ENCODE data around the gene C1orf185.
"Not testable (repeated sequence)": the region's sequence is repeated elsewhere in the genome, so short reads cannot be mapped to it uniquely, and the experiment has no call there.

C1orf185 gene

DNA sequence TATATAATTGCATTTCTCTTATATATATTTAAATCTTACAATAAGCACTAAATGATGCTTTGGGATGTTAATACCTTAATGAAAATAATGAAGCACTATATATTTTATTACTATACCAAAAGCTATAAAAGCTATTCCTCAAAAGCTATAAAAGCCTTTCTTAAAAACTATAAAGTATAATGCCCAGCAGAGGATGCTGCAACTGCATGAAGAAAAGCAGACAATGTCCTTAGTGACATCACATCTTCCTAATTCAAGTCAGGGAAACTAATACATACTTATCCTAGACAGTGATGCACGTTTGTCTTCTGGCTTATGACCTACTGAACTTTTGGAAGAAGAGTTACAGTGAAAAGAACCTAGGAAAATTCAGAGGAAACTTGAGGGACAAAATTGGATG, 13.6 kb upstream of the C1orf185 start:
- Histone ChIP-seq H3K4me3 (ENCODE audit: low read depth, low read length) (no peak overlapping the region), H3K27me3 (ENCODE audit: control insufficient read depth, insufficient read depth, low read length) (no peaks in the 10 kb centered on the region), H3K9me3 (ENCODE audit: control insufficient read depth, insufficient read depth, low read length) (no peaks in the 10 kb centered on the region), H3K36me3 (ENCODE audit: control insufficient read depth, insufficient read depth, low read length) (no peaks in the 10 kb centered on the region), H3K4me1 (ENCODE audit: control insufficient read depth, insufficient read depth, low read length) (no peaks in the 10 kb centered on the region), H3K9ac (ENCODE audit: low read depth, low read length) (no peak overlapping the region)

DNA sequence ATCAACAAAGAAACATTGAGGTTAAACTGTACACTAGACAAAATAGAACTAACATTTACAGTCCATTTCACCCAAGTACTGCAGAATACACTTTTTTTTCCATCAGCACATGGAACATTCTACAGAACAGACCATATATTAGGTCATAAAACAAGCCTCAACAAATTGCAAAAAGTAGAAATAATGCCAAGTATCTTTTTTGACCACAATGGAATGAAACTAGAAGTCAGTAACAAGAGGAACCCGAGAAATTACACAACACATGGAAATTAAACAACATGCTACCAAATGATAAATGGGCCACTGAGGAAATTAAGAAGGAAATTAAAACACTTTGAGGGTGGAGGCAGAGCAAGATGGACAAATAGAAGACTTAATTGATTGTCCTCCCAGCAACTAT, 8.4 kb upstream of the C1orf185 start:
- Histone ChIP-seq H3K36me3 (ENCODE audit: control insufficient read depth, insufficient read depth, low read length) (no peaks in the 10 kb centered on the region), H3K4me1 (ENCODE audit: control insufficient read depth, insufficient read depth, low read length) (no peaks in the 10 kb centered on the region), H3K27me3 (ENCODE audit: control insufficient read depth, insufficient read depth, low read length) (no peaks in the 10 kb centered on the region), H3K9ac (ENCODE audit: low read depth, low read length) (no peak overlapping the region), H3K4me3 (ENCODE audit: low read depth, low read length) (no peak overlapping the region), H3K9me3 (ENCODE audit: control insufficient read depth, insufficient read depth, low read length) (no peaks in the 10 kb centered on the region)

DNA sequence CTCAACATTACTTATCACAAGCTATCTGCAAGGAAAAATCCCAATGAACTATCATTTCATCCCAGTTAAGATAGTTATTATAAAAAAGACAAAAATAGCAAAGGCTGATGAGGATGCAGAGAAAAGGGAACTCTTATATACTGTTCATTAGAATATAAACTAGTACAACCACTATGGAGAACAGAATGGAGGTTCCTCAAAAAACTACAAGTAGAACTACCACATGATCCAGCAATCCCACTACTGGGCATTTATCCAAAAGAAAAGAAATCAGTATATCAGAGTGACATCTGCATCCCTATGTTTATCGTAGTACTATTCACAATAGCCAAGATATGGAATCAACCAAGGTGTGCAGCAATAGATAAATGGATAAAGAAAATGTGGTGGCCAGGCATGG, 4.9 kb upstream of the C1orf185 start:
- Histone ChIP-seq H3K36me3 (ENCODE audit: control insufficient read depth, insufficient read depth, low read length) (no peaks in the 10 kb centered on the region), H3K4me3 (ENCODE audit: low read depth, low read length) (no peak overlapping the region), H3K9ac (ENCODE audit: low read depth, low read length) (no peak overlapping the region), H3K27me3 (ENCODE audit: control insufficient read depth, insufficient read depth, low read length) (no peaks in the 10 kb centered on the region), H3K9me3 (ENCODE audit: control insufficient read depth, insufficient read depth, low read length) (no peaks in the 10 kb centered on the region), H3K4me1 (ENCODE audit: control insufficient read depth, insufficient read depth, low read length) (no peaks in the 10 kb centered on the region)

DNA sequence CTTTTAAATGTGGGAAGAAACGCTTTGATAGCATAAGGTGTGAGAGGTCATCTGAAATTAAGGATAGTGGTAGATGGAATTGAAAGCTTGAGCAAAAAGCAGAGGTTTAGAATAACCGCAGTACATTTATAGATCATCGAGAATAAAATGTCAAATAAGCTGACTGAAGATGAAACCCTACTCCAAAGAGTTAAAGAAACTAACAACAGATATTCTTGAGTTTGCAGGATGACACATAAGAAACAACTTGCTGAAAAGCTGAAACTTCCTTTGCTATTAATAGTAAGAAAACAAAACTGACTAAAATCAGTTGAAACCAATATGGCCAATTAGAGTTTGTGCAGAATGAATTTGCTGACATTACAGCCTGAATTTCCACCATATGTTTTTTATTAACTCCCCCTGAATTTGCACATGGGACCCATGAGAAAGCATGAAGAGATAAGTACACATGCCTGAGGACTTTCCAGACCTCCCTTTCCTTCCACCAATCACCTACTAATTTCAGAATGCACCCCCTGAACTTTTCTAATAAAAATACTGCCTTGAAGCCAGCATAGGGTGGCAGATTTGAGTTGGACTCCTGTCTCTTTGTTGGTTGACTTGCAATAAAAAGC, 1.7 kb upstream of the C1orf185 start:
- no peaks in the 10 kb centered on the region for H3K36me3 ChIP-seq (ENCODE audit: control insufficient read depth, insufficient read depth, low read length)
- no peaks in the 10 kb centered on the region for H3K27me3 ChIP-seq (ENCODE audit: control insufficient read depth, insufficient read depth, low read length)
- H3K9ac ChIP-seq (ENCODE audit: low read depth, low read length) = no peak overlapping the region
- H3K4me1 ChIP-seq (ENCODE audit: control insufficient read depth, insufficient read depth, low read length) = no peaks in the 10 kb centered on the region
- H3K4me3 ChIP-seq (ENCODE audit: low read depth, low read length) = no peak overlapping the region
- H3K9me3 ChIP-seq (ENCODE audit: control insufficient read depth, insufficient read depth, low read length) = no peaks in the 10 kb centered on the region

DNA sequence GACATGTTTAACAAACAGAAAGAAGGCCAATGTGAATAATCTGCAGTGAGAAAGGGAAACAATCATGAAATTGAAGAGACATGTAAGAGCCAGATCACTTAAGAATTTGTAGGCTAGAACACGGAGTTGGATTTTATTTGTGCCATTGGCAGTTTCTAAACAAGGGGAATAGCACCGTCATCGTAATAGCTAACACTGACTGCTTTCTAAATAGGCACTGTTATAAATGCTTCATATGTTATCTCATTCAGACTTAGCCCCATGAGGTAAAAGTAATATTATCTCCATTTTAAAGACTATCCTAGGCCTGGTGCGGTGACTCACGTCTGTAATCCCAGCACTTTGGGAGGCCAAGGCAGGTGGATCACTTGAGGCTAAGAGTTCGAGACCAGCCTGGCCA, 12.1 kb downstream of the C1orf185 start:
- H3K9ac ChIP-seq (ENCODE audit: low read depth, low read length) = no peak overlapping the region
- no peaks in the 10 kb centered on the region for H3K36me3 ChIP-seq (ENCODE audit: control insufficient read depth, insufficient read depth, low read length)
- H3K4me1 ChIP-seq (ENCODE audit: control insufficient read depth, insufficient read depth, low read length) = no peaks in the 10 kb centered on the region
- H3K27me3 ChIP-seq (ENCODE audit: control insufficient read depth, insufficient read depth, low read length) = no peaks in the 10 kb centered on the region
- H3K4me3 ChIP-seq (ENCODE audit: low read depth, low read length) = no peak overlapping the region
- no peaks in the 10 kb centered on the region for H3K9me3 ChIP-seq (ENCODE audit: control insufficient read depth, insufficient read depth, low read length)

DNA sequence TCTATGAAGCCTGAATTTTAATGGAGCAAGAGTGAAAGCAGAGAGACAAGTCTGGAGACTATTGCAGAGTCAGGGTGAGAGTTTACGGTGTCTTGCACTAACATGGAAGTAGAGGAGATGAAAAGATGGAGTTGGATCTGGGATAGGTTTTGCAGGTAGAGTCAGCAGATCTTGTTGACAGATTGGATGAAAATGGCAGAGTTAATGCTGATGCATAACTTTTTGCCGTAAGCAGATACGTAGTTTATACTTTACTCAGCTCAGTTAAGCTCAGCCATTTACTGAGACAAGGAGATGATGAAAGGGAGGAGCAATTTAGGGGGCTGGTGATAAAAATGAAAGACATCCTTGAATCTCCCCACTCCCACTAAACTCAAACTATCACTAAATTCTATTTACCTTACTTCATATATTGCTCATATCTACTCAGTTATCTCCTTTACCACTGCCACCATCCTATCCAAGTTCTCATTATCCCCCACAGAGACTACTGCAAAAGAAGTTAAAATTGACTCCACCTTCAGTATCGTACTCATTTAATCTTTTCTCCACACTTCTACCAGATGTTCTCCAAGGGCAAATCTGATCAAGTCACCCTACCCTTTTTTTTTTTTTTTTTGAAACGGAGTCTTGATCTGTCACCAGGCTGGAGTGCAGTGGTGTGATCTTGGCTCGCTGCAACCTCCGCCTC, 13.8 kb downstream of the C1orf185 start:
- Histone ChIP-seq H3K27me3 (ENCODE audit: control insufficient read depth, insufficient read depth, low read length) (no peaks in the 10 kb centered on the region), H3K4me3 (ENCODE audit: low read depth, low read length) (no peak overlapping the region), H3K4me1 (ENCODE audit: control insufficient read depth, insufficient read depth, low read length) (no peaks in the 10 kb centered on the region), H3K36me3 (ENCODE audit: control insufficient read depth, insufficient read depth, low read length) (no peaks in the 10 kb centered on the region), H3K9ac (ENCODE audit: low read depth, low read length) (no peak overlapping the region), H3K9me3 (ENCODE audit: control insufficient read depth, insufficient read depth, low read length) (no peaks in the 10 kb centered on the region)

DNA sequence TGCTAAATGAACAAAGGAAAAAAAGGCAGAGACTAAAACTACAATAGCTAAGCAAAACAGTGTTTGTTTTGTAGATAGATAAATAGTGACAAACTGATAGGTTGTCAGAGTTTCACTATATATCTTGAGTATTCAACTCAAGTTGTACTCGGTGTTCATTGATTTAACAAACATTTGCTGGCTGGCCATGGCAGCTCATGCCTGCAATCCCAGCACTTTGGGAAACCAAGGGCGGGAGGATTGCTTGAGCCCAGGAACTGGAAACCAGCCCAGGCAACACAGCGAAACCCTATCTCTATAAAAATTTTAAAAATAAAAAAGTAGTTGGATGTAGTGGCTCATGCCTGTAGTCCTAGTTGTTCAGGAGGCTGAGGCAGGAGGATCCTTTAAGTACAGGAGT, 17.3 kb downstream of the C1orf185 start:
- Histone ChIP-seq H3K4me1 (ENCODE audit: control insufficient read depth, insufficient read depth, low read length) (no peaks in the 10 kb centered on the region), H3K9me3 (ENCODE audit: control insufficient read depth, insufficient read depth, low read length) (no peaks in the 10 kb centered on the region)

DNA sequence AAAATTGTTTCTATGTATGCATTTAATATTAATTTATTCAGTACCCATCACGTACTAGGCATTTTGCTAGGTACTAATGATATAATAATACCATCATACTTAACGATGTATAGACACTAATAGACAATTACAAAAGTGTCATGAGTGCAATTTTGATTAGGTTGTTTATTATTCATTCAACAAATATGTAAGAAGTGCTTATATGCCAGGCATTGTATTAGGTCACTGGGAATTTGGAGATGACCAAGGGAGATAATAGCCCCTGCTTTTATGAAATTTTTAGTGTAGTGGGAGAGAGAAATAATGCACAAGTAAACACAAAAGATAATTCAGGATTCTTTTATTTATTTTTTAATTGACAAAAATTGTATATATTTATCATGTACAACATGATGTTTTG, 18.6 kb downstream of the C1orf185 start:
- no peak overlapping the region for H3K4me3 ChIP-seq (ENCODE audit: low read depth, low read length)
- no peaks in the 10 kb centered on the region for H3K27me3 ChIP-seq (ENCODE audit: control insufficient read depth, insufficient read depth, low read length)
- no peaks in the 10 kb centered on the region for H3K36me3 ChIP-seq (ENCODE audit: control insufficient read depth, insufficient read depth, low read length)
- no peaks in the 10 kb centered on the region for H3K4me1 ChIP-seq (ENCODE audit: control insufficient read depth, insufficient read depth, low read length)
- H3K9ac ChIP-seq (ENCODE audit: low read depth, low read length) = no peak overlapping the region
- no peaks in the 10 kb centered on the region for H3K9me3 ChIP-seq (ENCODE audit: control insufficient read depth, insufficient read depth, low read length)

More for the DNA sequence above, 17.3 kb downstream of the C1orf185 start:
- no peaks in the 10 kb centered on the region for H3K27me3 ChIP-seq (ENCODE audit: control insufficient read depth, insufficient read depth, low read length)
- no peak overlapping the region for H3K9ac ChIP-seq (ENCODE audit: low read depth, low read length)
- no peak overlapping the region for H3K4me3 ChIP-seq (ENCODE audit: low read depth, low read length)
- H3K36me3 ChIP-seq (ENCODE audit: control insufficient read depth, insufficient read depth, low read length) = no peaks in the 10 kb centered on the region

DNA sequence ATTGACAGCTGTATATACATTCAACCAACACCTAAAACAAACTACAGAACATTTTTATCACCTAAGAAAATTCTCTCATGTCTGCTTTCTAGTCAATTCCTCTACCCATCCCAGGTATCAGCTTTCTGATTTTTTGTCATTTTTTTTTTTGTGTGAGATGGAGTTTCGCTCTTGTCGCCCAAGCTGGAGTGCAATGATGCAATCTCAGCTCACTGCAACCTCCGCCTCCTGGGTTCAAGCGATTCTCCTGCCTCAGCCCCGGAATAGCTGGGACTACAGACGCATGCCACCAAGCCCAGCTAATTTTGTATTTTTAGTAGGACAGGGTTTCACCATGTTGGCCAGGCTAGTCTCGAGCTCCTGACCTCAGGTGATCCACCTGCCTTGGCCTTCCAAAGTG, 25.1 kb downstream of the C1orf185 start:
- H3K4me3 ChIP-seq (ENCODE audit: low read depth, low read length); H3K9ac ChIP-seq (ENCODE audit: low read depth, low read length); H3K9me3 ChIP-seq (ENCODE audit: control insufficient read depth, insufficient read depth, low read length); H3K36me3 ChIP-seq (ENCODE audit: control insufficient read depth, insufficient read depth, low read length); H3K4me1 ChIP-seq (ENCODE audit: control insufficient read depth, insufficient read depth, low read length); H3K27me3 ChIP-seq (ENCODE audit: control insufficient read depth, insufficient read depth, low read length): not testable (repeated sequence)

DNA sequence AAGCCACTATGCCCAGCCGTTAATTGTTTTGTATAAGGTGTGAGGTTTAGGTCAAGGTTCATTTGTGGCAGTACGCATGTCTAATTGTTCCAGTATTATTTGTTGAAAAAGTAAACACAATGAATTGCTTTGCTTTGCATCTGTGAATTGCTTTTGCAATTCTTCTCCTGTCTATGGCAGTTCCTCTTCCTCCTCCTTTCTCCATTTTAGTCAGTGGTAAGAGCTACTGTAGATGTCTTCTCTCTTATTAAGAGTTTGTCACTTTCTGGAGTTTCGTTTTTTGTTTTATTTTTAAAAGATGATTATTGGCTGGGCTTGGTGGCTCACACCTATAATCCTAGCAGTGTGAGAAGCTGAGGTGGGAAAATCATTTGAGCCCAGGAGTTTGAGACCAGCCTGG, 29.2 kb downstream of the C1orf185 start:
- Histone ChIP-seq H3K4me1 (ENCODE audit: control insufficient read depth, insufficient read depth, low read length) (no peaks in the 10 kb centered on the region), H3K27me3 (ENCODE audit: control insufficient read depth, insufficient read depth, low read length) (no peaks in the 10 kb centered on the region), H3K36me3 (ENCODE audit: control insufficient read depth, insufficient read depth, low read length) (no peaks in the 10 kb centered on the region), H3K4me3 (ENCODE audit: low read depth, low read length) (no peak overlapping the region), H3K9ac (ENCODE audit: low read depth, low read length) (no peak overlapping the region), H3K9me3 (ENCODE audit: control insufficient read depth, insufficient read depth, low read length) (peaks cover 3% of the 10 kb centered on the region)

DNA sequence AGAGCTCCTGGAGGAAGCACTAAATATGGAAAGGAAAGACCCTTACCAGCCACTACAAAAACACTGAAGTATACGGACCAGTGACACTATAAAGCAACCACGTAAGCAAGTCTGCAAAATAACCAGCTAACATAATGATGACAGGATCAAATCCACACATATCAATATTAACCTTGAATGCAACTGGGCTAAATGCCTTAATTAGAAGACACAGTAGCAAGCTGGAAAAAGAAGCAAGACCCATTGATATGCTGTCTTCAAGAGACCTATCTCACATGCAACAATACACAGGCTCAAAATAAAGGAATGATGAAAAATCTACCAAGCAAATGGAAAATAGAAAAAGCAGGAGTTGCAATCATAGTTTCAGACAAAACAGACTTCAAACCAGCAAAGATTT, 31.0 kb downstream of the C1orf185 start:
- Histone ChIP-seq H3K9ac (ENCODE audit: low read depth, low read length) (no peak overlapping the region), H3K36me3 (ENCODE audit: control insufficient read depth, insufficient read depth, low read length) (no peaks in the 10 kb centered on the region), H3K27me3 (ENCODE audit: control insufficient read depth, insufficient read depth, low read length) (no peaks in the 10 kb centered on the region), H3K4me1 (ENCODE audit: control insufficient read depth, insufficient read depth, low read length) (no peaks in the 10 kb centered on the region), H3K4me3 (ENCODE audit: low read depth, low read length) (no peak overlapping the region), H3K9me3 (ENCODE audit: control insufficient read depth, insufficient read depth, low read length) (peaks cover 3% of the 10 kb centered on the region)

DNA sequence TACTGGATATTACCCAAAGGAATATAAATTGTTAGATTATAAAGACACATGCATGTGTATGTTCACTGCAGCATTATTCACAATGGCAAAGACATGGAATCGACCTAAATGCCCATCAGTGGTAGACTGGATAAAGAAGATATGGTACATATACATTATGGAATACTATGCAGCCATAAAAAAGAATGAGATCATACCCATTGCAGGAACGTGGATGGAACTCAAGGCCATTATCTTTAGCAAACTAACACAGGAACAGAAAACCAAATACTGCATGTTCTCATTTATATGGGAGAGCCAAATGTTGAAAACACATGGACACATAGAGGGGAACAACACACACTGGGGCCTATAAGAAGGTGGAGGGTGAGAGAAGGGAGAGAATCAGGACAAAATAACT, 35.7 kb downstream of the C1orf185 start:
- H3K36me3 ChIP-seq (ENCODE audit: control insufficient read depth, insufficient read depth, low read length); H3K9me3 ChIP-seq (ENCODE audit: control insufficient read depth, insufficient read depth, low read length): not testable (repeated sequence)

More for the DNA sequence above, 35.7 kb downstream of the C1orf185 start:
- not testable (repeated sequence) for H3K4me1 ChIP-seq (ENCODE audit: control insufficient read depth, insufficient read depth, low read length); H3K27me3 ChIP-seq (ENCODE audit: control insufficient read depth, insufficient read depth, low read length); H3K4me3 ChIP-seq (ENCODE audit: low read depth, low read length); H3K9ac ChIP-seq (ENCODE audit: low read depth, low read length)

Data from iPS-15b (cell line).